GM18873 (cell line): Measurements from ENCODE around the gene KLF13.

Experiments
- ATAC-seq: cut with Tn5 transposase; IDR thresholded peaks from one replicate; pipeline ENCODE4 v1.9.1; 2021; ENCODE audit warnings: mild to moderate bottlenecking, moderate library complexity, moderate number of reproducible peaks; ENCODE audit not compliant: unreplicated experiment, low FRiP score

The KLF13 gene

DNA sequence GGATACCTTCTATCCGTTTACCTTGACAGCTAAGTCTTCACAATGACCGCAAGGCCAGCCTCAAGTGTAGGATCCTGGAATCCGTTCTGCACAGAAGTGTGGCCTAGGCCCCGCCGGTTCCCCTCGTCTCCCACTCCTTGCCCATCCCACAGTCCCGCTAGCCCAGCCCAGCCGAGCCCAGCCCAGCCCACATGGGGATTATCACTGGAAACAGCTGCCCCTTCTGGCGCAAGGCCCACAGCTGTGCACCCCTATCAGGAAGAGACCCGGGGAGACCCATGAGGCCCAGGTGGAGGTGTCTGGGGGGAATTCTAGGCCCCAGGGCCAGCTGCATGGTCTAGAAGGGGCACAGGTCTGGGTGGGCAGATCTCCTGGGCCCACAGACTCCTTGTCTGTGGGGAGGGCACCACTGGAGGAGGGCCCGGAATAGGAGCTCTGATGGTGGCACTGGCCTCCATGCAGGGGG is 27.9 kb upstream of the KLF13 start:
- no peak for ATAC-seq

DNA sequence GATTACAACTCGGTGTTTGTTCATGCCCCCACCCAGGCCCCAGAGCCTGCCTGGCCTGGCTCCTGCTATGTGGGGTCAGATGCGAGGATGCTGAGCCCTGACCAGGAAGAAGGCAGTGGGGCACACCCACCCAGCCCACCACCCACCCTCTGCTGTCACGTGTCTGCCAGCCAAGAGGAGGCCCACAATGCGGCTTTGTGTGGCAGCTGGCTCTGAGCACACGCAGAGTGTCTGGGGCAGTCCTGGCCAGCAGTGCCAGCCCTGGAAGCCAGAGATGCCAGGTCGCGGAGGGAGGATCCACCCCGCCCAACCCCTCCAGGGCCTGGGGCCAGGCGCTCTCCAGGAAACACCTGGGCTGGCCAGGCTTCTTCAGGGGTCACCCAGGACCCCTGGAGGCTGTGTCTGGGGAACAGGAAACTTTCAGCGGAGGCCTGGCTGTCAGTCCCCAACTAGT is 26.4 kb upstream of the KLF13 start:
- ATAC-seq = no peak

DNA sequence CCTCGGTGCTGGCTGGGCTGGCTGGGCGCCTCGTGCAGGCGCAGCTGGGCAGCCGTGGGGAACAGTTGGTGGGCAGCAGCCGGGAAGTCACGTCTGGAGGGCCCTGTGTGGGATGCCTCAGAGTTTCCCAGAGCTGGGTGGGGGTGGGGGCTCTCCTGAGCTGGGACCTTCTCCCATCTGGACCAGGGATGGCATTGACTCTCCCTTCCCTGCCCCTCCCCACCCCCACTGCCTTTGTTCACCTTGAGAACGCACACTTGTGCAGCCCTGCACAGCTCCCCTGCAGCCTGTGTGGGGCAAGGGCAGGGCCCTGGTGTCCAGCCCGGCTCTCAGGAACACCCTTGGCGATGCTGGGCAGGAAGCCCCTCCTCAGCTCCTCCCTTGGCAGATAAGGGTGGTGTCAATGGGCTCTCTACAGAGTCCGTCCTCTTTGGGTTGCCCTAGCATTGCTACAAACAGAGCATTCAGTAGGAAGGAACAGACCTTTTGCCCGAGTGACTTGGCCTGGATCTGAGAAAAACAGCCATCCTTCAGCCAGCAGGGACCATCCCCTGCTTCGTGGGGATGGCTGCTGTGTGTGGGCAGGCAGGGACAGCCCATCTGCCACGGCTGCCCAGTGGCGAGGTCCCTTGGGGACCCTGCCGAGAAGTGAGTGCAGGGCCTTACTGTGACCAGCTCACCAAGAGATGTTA is 25.5 kb upstream of the KLF13 start:
- no peak for ATAC-seq

DNA sequence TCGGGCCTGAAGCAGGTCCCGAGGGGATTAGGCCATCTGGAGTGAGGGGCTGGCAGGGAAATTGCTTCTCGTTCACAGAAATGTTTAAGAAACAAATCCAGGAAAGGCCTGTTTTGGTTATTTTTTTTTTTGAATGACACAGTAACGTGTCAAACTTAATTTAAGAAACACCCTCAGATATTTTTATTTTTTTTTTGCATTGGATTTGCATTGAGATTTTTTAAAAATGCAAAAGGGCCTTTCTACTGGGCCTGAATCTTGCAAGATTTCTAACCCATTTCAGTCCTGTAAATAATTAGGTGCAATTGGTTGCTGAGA is 25.0 kb upstream of the KLF13 start:
- ATAC-seq = no peak

DNA sequence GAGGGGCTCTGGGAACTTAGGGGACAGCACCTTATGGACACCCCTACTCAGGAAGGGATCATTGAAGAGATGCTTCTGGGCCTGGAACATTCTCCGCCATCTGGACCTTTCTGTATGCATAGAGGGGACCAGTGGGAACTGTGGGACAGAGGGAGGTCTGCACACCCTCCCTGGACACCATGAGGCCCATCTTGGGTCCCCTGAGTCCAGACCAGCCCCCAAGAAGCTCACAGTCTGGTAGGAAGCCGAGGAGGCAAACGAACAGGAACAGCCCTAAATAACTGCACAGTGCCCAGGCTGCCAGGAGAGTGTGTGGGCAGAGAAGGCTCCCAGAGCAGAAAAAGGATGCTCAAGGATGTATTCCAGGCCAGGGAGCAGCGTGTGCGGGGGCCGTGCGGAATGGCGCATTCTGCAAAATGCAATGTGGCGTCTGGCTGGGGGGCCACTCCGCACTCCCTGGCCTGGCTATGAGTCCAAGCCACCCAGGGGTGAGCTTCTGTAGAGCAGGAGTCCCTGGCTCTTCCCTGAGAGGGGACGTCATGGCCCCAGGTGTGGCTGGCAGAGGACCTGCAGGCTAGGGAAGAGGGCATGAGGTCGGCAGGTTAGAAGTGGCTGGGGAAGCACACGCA is 24.5 kb upstream of the KLF13 start:
- no peak for ATAC-seq

DNA sequence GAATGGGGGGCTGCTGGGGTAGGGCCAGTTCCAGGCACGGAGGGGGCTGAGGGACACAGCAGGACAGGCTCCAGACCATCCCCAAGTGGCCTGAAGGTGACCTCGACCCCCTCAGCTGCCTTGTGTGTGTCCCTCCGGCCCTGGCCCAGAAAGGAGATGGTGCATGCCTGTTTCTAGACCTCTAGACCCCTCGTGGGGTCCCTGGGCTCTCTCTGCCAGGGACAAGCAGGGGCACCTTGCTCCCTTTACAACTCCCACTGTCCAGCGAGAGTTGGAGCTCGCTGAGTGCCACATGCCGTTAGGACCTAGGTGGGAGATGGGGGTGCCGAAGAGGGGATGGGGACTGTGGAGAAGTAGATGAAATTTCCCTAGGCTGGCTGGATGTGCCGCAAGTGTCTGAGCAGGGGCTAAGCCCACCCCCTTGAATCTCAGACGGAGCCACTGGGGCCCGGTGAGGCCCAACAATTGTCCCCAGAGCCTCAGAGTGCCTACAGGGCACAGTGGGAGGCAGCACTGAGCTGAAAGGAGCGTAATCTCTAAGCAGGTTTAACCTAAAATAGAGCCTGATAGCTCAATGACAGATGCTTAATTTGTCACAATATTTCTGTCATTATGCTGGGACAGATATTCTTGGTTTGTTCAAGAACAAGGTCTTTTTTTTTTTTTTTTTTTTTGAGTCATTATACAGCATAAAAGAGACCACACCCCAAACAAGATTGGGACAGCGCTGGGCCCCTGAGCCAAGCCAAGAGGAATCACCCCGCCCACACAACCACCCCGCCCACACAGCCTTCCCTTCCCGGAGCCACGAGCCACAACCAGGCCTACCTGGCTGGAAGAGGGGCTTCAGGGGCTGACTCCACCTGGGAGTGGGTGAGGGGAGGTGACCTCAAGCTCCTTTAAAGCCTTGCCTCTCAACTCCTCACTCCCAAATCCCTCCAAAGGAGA is 23.6 kb upstream of the KLF13 start:
- ATAC-seq = no peak

DNA sequence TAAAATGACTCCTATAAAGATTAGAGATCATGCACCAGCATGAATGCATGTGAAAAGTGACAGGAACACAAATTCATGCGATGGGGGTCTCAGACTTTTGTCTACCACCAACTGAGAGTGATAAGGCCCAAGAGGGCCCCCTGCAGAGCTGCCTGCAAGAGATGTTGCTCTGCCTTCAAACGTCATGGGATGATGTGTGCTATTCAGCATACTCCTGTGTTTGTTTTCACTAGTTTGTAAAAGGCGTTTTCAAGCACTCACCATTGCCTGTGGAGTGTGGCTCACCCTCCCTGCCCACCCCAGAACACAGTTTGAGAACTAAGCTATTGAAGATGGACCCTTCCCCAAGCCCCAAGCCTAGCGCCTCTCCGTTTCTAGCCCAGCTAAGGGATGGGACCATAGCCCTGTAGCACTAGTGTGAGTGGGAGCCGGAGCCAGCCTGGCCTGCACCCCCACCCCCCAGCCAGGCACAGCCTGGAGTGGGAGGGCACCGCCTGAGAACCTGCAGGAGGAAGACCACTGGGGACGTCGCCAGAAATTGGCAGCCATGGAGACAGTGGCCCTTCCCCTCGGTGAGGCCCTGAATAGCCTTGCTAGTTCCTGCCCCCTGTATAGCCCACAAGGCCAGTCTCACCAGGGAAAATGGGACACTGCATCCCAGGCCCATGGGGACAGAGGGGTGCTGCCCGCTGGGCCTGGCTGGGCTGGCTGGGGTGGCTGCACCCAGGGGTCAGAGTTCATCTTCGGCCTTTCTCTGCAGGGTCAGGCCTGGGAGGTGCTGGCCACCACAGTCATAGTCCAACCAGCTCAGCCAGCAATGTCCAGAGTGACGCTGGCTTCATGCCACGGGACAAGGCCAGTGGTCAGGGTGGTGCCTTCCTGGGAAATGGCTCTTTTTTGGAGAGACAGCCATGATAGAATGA is 22.6 kb upstream of the KLF13 start:
- no peak for ATAC-seq

DNA sequence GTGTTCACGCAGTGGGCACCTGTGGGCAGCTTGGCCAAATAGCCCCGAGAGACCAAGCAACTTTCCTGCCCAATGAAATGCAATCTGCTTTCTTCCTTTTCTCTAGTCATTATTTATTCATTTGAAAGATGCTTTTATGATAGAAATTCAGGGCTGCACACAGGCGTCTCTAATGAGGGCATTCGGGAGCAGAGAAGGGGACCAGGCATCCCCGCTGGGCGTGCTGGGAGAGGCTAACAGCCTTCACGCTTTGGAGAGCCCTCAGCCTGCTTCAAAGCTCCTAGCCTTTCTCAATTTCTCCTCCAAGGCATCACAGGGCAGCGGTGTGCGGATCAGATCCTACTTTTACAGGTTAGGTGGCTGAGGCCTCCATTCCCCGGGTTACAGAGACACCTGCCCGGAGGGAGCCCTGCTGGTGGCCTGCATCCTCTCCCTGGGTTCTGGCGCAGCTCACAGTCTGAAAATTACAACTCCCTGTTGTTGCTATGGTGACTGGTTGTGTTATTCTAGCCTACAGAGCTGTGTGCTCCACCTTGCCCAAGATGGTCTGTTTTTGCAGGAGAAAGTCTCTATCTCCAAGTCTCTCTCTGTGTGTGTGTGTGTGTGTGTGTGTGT is 21.8 kb upstream of the KLF13 start:
- no peak for ATAC-seq

DNA sequence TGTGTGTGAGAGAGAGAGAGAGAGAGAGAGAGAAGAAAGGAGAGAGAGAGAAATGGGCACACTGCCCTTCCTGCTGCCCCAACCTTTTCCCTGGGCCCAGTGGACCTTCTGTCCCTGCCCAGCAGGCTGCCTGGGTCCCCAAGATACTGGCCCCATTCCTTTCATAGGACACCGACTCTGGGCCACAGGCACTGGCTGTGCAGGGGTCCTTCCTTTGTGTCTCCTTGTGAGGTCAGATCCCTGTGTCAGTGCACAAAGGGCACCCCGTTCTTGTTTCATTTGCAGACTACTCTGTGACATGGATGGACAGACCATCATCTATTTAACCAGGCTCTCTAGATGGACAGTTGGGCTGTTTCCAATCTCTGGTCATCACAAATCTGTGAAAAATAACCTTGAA is 21.3 kb upstream of the KLF13 start:
- no peak for ATAC-seq

DNA sequence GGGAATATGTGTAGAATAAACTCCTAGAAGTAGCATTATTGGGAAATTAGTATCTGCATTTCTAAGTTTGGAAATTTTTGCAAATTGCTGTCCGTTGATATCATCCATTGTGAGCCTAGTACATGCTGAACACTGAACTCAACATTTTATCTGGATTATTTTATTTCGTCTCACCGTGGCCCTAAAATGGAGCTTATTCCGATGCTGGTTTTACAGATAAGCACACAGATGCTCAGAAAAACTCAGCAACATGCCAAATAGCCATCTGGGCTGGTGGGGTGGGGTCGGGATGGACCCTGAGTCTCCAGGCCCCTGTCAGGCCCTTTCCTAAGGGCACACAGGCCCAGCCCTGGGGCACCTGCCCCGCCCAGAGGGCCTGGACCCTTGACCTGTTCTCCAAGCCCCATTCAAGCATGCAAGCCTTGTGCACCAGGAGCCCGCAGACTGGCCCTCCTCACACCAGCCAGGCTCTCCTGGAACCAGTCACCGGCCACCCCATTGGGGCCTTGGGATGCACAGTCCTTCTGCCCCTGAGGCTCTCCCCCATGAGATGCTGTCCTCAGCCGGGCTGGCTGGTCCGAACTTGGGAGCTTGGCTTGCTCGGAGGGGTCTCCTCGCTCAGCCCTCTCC is 20.7 kb upstream of the KLF13 start:
- no peak for ATAC-seq

DNA sequence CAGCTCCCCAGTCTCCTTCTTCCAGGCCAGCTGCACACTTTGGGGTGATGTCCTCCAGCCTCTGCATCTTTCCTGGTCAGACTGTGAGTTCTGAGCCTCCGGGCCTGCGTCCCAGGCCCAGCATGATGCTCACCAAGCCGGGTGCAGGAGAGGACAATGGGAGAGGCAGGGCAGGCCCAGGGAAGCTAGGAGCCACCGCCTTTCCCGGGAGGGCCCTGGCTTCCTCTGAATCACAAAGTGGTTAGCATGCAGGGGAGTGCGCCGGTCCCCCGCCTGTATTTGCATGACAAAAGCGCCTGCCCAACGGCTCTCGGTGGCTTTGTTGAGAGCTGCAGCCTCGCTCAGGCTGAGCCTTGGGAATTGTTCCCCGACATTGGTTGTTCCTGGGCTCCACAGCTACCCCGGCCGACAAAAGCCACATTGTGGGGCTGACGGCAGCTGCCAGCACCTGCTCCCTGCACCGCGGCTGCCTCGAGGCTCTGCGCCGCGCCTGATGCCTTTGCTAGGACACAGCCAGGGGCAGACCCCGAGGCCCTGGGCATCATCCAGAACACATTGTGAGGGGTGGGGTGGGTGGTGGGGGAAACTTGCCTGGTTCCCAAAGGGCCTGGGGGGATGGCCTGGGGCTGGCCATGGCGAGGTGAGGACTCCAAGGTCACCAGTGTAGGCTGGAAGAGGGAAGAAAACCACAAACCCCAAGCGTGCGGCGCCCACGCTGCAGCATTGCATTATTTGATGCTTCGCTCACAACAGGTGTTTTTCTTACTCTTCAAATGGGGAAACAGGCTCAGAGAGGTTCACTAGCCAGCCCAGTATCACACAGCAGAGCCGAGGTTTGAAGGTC is 20.0 kb upstream of the KLF13 start:
- ATAC-seq = no peak

DNA sequence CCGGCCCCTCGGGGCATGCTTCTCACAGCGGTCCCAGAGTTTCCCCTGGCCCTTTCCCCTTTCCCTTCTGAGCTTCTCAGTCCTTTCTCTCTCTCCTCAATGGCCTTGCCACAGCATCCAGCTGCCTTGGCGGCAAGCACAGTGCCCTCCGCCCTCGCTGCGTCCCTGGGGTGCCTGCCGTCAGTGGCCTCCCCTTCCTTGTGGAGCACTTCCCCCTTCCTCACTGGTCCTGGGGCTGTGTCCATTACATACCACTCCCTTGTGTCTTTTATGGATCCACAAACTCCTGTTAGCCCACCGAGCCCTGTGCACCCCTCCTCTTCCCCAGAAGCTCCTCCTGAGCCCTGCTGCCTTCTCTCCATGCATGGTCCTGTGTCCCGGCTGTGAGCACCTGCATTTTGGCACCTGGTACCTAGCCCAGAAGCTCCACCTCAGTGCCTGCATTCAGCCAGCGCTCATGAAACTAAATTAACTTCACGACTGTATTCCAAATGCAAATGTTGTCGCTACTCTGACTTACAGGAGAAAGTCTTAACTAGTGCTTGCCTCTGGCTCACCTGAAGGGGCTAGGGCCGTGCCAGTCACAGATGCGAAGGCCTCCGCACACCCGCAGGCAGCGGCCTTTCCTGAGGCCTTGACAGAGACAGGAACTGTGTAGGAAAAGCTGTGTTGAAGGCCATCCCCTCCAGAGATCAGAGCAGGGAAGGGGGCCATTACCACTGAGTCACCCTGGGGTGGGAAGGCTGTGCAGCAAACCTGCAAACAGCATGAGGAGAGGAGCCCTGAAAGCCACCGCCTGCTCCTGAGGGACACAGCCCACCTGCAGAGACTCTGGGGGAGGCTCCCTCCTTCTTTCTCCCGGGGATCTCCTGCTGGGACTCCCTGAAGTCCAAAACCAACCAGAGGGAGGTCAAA is 19.1 kb upstream of the KLF13 start:
- no peak for ATAC-seq

DNA sequence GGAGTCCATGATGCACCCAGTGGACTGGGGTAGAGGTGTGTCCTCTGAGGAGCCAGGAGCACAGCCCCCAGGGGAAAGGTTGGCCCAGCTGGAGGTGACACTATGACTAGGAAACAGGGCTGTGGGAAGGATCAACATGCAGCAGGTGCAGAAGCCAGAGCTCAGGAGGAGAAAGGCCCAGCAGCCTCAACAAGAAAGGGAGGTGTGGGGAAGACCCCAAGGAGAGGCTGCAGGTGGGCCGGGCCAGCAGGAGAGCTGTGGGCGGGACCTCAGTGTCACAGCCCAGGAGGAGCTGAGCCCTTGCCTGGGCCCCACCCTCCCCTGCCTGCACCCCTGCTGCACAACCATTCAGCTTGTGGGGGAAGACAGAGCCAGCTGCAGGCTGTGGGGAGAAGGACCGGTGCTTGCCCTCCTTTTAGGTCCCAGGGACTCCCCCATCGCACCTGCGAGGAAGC is 18.4 kb upstream of the KLF13 start:
- ATAC-seq = peak; percentile 47

DNA sequence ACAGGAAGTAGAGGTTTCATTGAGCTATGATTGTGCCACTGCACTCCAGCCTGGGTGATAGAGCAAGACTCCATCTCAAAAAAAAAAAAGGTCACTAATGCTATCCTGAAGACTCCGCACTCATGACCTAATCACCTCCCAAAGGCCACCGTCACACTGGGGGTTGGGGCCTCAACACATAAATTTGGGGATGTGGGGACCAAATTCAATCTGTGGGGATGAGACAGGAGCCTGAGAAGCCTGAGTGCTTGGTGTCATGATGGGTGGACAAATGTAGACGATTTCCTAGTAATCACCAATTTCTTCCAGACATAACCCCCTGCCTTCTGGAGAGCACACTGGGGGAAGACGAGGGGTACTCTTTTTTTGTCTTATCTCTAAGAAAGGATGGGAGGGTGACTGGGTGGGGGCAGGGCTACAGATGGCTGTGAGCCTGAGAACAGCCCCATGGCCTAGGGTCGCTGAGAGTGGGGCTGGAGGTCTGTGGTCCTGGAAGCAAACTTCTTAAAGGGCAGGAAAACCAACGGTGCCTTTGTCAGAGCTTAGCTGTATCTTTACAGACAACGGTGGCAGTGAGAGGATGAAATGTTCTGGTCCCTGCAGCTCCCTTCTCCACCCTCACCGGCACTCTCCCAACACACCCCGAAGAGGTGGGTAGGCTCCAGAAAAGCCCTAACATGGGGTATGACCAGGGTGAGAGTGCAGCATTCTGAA is 16.6 kb upstream of the KLF13 start:
- no peak for ATAC-seq

DNA sequence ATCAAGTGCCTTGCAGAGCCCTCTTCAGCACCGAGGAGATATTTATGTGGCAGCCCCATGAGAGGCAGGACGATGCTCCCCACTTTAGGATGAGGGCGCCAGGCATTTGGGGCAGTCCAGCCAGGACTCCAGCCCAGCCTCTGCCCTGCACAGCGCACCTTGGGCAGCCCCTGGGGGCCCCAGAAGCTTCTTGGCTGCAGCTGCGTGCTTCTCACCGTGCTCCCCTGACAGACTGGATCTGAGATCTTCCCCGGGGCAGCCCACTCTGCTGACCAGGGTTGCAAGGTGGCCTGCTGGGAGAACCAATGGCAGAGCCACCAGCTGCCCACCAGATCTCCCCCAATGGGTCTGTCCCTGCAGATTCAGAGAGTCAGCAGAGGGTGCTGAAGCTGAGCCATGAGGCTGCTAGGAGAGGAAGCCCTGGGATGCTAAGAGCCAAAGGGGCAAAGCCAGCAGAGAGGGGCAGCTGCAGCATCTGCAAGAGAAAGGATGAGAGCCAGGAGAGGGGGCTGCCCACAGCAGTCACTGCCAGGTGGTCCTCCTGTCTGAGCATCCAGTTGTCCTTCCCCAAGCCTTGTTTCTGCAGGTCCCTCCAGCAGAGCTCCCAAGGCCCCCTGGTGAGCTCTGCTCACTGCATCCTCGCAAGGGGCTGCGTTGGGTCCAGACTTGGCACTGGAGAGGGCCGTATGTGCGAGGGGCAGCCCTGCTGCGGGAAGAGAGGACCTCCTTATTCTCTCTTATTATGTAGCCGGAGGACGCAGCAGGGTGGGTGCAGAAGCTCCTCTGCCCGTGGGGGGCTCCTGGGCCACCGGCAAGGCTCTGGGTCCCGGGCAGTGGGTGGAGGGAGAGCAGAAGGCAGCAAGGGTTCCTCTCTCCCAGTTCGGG is 14.7 kb upstream of the KLF13 start:
- no peak for ATAC-seq

DNA sequence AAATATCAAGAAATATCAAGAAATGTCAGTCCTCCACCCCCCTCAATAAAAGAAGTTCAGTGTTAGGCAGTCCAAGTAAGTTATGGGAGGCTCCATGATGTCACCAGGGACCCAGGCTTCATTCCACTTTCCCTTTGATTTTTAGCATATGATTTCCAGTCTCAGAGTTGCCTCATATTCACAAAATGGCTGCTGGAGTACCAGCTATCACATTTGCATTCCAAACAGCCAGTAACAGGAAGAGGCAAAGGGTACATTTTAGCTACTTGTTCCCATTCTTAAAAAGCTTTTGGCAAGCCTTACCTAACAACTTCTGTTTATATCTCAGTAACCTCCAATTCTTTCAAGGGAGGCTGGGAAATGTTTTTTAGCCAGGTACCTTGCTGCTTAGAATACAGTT is 13.4 kb upstream of the KLF13 start:
- no peak for ATAC-seq
